Ovary (tissue), 9 donors: Measurements from ENCODE around the gene RBM4B. TPM values are rescaled to one million over a fixed set of nuclear protein-coding genes. Genes with fewer than 3 reads are reported as not detected.

Experiments
- DNase-seq, 5 donors: peaks; one replicate each; pipeline ENCODE4 v3.0.0-alpha.2; 2019 to 2020
- H3K27ac ChIP-seq, 2 donors: fragments of 200-600 bp; one replicate each; pipeline versions ENCODE4 v1.5.1 to v1.8.0; 2019 to 2022
- H3K27me3 ChIP-seq: fragments of 200-600 bp; one replicate; pipeline ENCODE4 v1.8.0; 2022
- H3K36me3 ChIP-seq: fragments of 200-600 bp; sonication (generic); one replicate; pipeline ENCODE4 v1.5.1; 2019
- H3K4me1 ChIP-seq: one replicate; pipeline ENCODE4 v1.8.1; 2013; ENCODE audit warnings: mild to moderate bottlenecking, moderate library complexity; ENCODE audit not compliant: insufficient read depth
- H3K4me3 ChIP-seq: fragments of 200-600 bp; sonication (generic); one replicate; pipeline ENCODE4 v1.5.1; 2017
- H3K9me3 ChIP-seq, 2 donors: fragments of 200-600 bp in 1 of 2; sonication (generic) in 1 of 2; one replicate each; pipeline versions ENCODE4 v1.5.1 to v1.8.1; 2013 to 2019; ENCODE audit warnings: mild to moderate bottlenecking in 1 of 2, moderate library complexity in 1 of 2
- CTCF ChIP-seq, 3 donors: fragments of 450-650 bp in 2 of 3; fragments of 200-600 bp in 1 of 3; IDR thresholded peaks; one replicate each; pipeline versions ENCODE4 v1.5.1 to v1.8.0; 2016 to 2022; ENCODE audit warnings: antibody characterized with exemption in 3 of 3, mild to moderate bottlenecking in 1 of 3
- EP300 ChIP-seq: sonication (generic); formaldehyde crosslinking; IDR thresholded peaks from one replicate; pipeline ENCODE4 v1.6.1; 2017; ENCODE audit warnings: antibody characterized with exemption
- POLR2A ChIP-seq: fragments of 450-650 bp; IDR thresholded peaks from one replicate; pipeline ENCODE4 v1.6.1; 2017; ENCODE audit warnings: antibody characterized with exemption, mild to moderate bottlenecking, moderate library complexity
- WGBS, 3 donors: extraction: QIAGEN DNeasy Blood & Tissue Kit in 1 of 3; methylation state at CpG; one replicate each; pipeline versions ENCODE4 v1.1.5 to v1.1.7; 2013 to 2017; 5-methylcytosine and 5-hydroxymethylcytosine counted together
- intact Hi-C, 4 donors: fragments of 100-400 bp; cut with DNase I; formaldehyde crosslinking; loops; one replicate each; pipeline versions ENCODE4 v1.11.0 to v1.15.1; 2022 to 2023
- polyA plus RNA-seq, 2 donors: library from polyadenylated mRNA; stranded (reverse); fragments of 200-250 nt in 1 of 2; fragments of 350-450 nt in 1 of 2; fragmentation: Illumina TruSeq in 1 of 2; extraction: RNeasy Lipid Tissue Mini Kit (QIAGEN cat#74804) in 1 of 2; gene quantifications; one replicate each; pipeline ENCODE4 v1.2.3, GENCODE V29; 2013 to 2014
- total RNA-seq, 7 donors: library from RNA; depleted of rRNA in 2 of 7; stranded (reverse); fragments of >200 nt in 2 of 7; fragmentation: NEBNext Ultra II Directional in 3 of 7; extraction: Animal tissue kit (Norgen Biotek cat#: 25700) in 3 of 7; gene quantifications; one replicate each; pipeline versions ENCODE4 v1.1.0 to v1.2.4, GENCODE V29; 2016 to 2023
- donor health status: DM: no; HTN: no; CAD: no; lungs with moderate emphysema.
- donor health status: DM: no; HTN: no; CAD: no.
- donor health status: Bipolar disorder and iron deficiency.
- donor health status: DM: yes; HTN: yes; CAD: no.
- donor health status: DM: no; HTN: no; CAD: no.
- donor health status: DM: yes; HTN: yes; CAD: no.

RBM4B gene
- total and polyA plus RNA-seq, 9 donors = 16.1 to 46.2 (median 30.2) TPM

GRCh38 chr11:66637557-66638176 is 40.0 kb downstream of the RBM4B start:
- Histone ChIP-seq H3K27ac (peak overlapping the region in 1 of 2 donors; percentile 41), H3K4me3 (peak overlapping the region; percentile 53), H3K36me3 (no peaks in the 10 kb centered on the region), H3K27me3 (no peaks in the 10 kb centered on the region), H3K4me1 (peaks cover 8% of the 10 kb centered on the region), H3K9me3 (no peaks in the 10 kb centered on the region)
- DNase-seq = no peak
- no peak for TF ChIP-seq POLR2A
- TF ChIP-seq EP300 = no peak
- TF ChIP-seq CTCF (IDR thresholded peaks at IDR 0.05) = no peak
- WGBS, 3 donors = 29 to 33% (median 33%) methylated on average over 12 of the region's 12 CpGs
- intact Hi-C loops = no loop called here

- no peak overlapping the region for H3K4me3 ChIP-seq
- no peaks in the 10 kb centered on the region for H3K36me3 ChIP-seq
- TF ChIP-seq CTCF (IDR thresholded peaks at IDR 0.05) (no peak), EP300 (no peak), POLR2A (no peak)
- no peak overlapping the region for H3K27ac ChIP-seq
- peaks cover 7% of the 10 kb centered on the region for H3K4me1 ChIP-seq
- 68 to 86% (median 73%) methylated on average over 3 of the region's 3 CpGs for WGBS, 3 donors
- H3K9me3 ChIP-seq = no peaks in the 10 kb centered on the region
- DNase-seq = no peak
- intact Hi-C loops = no loop called here
- no peaks in the 10 kb centered on the region for H3K27me3 ChIP-seq
Measured at GRCh38 chr11:66636411-66636810, 41.3 kb downstream of the RBM4B start.

GRCh38 chr11:66632952-66633351 is 44.7 kb downstream of the RBM4B start:
- WGBS, 3 donors = 75 to 84% (median 79%) methylated on average over 2 of the region's 2 CpGs

GRCh38 chr11:66631883-66632282 is 45.8 kb downstream of the RBM4B start:
- intact Hi-C loops = no loop called here
- H3K36me3 ChIP-seq = no peaks in the 10 kb centered on the region
- 86 to 90% (median 88%) methylated on average over 6 of the region's 6 CpGs for WGBS, 3 donors
- TF ChIP-seq POLR2A (no peak), EP300 (no peak), CTCF (IDR thresholded peaks at IDR 0.05) (no peak)
- DNase-seq = no peak
- no peaks in the 10 kb centered on the region for H3K27me3 ChIP-seq
- no peak overlapping the region for H3K27ac ChIP-seq
- H3K4me3 ChIP-seq = no peak overlapping the region
- H3K4me1 ChIP-seq = no peaks in the 10 kb centered on the region
- H3K9me3 ChIP-seq = no peaks in the 10 kb centered on the region

More at GRCh38 chr11:66632952-66633351, 44.7 kb downstream of the RBM4B start:
- H3K9me3 ChIP-seq = no peaks in the 10 kb centered on the region
- H3K4me1 ChIP-seq = peaks cover 5% of the 10 kb centered on the region
- TF ChIP-seq CTCF (IDR thresholded peaks at IDR 0.05) (no peak), EP300 (no peak), POLR2A (no peak)
- no peak for DNase-seq
- H3K27me3 ChIP-seq = no peaks in the 10 kb centered on the region
- no peaks in the 10 kb centered on the region for H3K36me3 ChIP-seq
- intact Hi-C loops = no loop called here
- H3K4me3 ChIP-seq = no peak overlapping the region
- no peak overlapping the region for H3K27ac ChIP-seq
